ENCODE data around the gene ZBTB20.

Gene ZBTB20

GRCh38 chr3:114847564-114847963 is 299.5 kb downstream of the ZBTB20 start:
- no peak for DNase-seq (ENCODE audit: low read depth)
- TF ChIP-seq CTCF (IDR thresholded peaks at IDR 0.05; ENCODE audit: control insufficient read depth, insufficient read depth, low read depth, low read length, missing control alignments) = no peak

GRCh38 chr3:114846779-114847178 is 300.3 kb downstream of the ZBTB20 start:
- DNase-seq (ENCODE audit: low read depth) = peak; percentile 5
- no peak overlapping the region for H3K4me3 ChIP-seq (ENCODE audit: control insufficient read depth, low read depth, low read length)
- no peak for TF ChIP-seq CTCF (IDR thresholded peaks at IDR 0.05; ENCODE audit: control insufficient read depth, insufficient read depth, low read depth, low read length, missing control alignments)

More at GRCh38 chr3:114847564-114847963, 299.5 kb downstream of the ZBTB20 start:
- no peak overlapping the region for H3K4me3 ChIP-seq (ENCODE audit: control insufficient read depth, low read depth, low read length)

- no peak overlapping the region for H3K4me3 ChIP-seq (ENCODE audit: control insufficient read depth, low read depth, low read length)
- no peak for TF ChIP-seq CTCF (IDR thresholded peaks at IDR 0.05; ENCODE audit: control insufficient read depth, insufficient read depth, low read depth, low read length, missing control alignments)
- DNase-seq (ENCODE audit: low read depth) = no peak
Measured at GRCh38 chr3:114846252-114846651, 300.8 kb downstream of the ZBTB20 start.

- DNase-seq (ENCODE audit: low read depth) = no peak
- H3K4me3 ChIP-seq (ENCODE audit: control insufficient read depth, low read depth, low read length) = no peak overlapping the region
- TF ChIP-seq CTCF (IDR thresholded peaks at IDR 0.05; ENCODE audit: control insufficient read depth, insufficient read depth, low read depth, low read length, missing control alignments) = no peak
Measured at GRCh38 chr3:114841515-114841914, 305.6 kb downstream of the ZBTB20 start.

- no peak for TF ChIP-seq CTCF (IDR thresholded peaks at IDR 0.05; ENCODE audit: control insufficient read depth, insufficient read depth, low read depth, low read length, missing control alignments)
Measured at GRCh38 chr3:114839476-114839875, 307.6 kb downstream of the ZBTB20 start.

GRCh38 chr3:114838025-114838424 is 309.1 kb downstream of the ZBTB20 start:
- no peak for TF ChIP-seq CTCF (IDR thresholded peaks at IDR 0.05; ENCODE audit: control insufficient read depth, insufficient read depth, low read depth, low read length, missing control alignments)
- H3K4me3 ChIP-seq (ENCODE audit: control insufficient read depth, low read depth, low read length) = no peak overlapping the region
- DNase-seq (ENCODE audit: low read depth) = no peak

More at GRCh38 chr3:114839476-114839875, 307.6 kb downstream of the ZBTB20 start:
- H3K4me3 ChIP-seq (ENCODE audit: control insufficient read depth, low read depth, low read length) = no peak overlapping the region
- DNase-seq (ENCODE audit: low read depth) = no peak
